HG03280 (cell line): Measurements from ENCODE around the gene PNPLA6.
A peak's percentile ranks its signal among the peaks of the same experiment; 100 is the strongest.

Source experiments
- ATAC-seq: cut with Tn5 transposase; IDR thresholded peaks from one replicate; pipeline ENCODE4 v1.9.1; 2021; ENCODE audit warnings: mild to moderate bottlenecking, moderate library complexity; ENCODE audit not compliant: unreplicated experiment

PNPLA6 gene

GRCh38 chr19:7535047-7535997, at the start of gene PNPLA6:
Gene PNPLA6, plus strand, starts transcription at chr19:7535717. Its CDS starts 72 bp downstream, at chr19:7535789.
- ATAC-seq: peak; percentile 78

DNA sequence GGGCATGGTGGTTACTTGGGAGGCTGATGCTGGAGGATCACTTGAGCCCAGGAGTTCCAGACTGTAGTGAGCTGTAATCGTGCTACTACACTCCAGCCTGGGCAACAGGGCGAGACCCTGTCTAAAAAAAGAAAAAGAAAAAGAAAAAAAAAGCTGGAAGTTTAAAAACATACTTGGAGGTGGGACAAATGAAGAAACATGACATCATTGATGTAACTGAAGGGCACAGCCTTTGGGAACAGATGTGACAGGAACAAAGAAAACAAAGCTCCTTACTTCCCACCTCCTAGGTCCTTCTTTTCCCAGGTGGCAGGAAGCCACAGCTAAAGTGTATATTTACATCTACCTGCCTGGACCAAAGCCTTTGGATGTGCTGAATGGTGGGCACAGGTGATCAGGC, 48.6 kb upstream of the PNPLA6 start:
- ATAC-seq: no peak

DNA sequence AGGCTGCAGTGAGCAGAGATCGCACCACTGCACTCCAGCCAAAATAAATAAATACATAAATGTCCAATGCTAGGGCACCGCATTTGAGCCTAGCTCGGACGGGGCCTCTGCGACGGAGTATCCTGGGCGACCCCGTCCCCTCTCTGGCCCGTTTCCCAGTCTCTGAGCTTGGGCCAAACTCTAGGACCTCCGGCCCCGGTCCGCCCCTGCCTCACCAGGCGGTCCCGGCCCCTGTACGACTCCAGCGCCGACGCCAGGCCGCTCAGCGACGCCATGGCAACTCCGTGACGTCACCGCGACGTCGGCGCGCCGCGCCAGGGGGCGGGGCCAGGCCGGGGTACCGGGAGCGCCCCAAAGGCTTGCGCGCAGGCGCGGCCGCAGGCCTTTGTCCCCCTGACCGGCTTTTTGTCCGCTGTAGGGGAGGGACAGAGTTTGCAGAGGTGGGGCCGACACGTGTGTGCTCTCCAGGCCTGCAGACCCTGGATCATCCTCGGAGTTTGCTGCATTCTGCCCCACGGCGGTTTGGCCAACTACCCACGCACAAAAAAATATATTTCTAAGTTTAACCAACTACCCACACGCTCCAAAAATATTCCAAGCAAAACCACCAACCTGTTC, 46.7 kb upstream of the PNPLA6 start, which contains the start of gene PEX11G:
PEX11G (minus strand) TSS at position 300 of the 618 bp plus-strand sequence; CDS start at position 275, 25 bp downstream.
- peak; percentile 91 for ATAC-seq

DNA sequence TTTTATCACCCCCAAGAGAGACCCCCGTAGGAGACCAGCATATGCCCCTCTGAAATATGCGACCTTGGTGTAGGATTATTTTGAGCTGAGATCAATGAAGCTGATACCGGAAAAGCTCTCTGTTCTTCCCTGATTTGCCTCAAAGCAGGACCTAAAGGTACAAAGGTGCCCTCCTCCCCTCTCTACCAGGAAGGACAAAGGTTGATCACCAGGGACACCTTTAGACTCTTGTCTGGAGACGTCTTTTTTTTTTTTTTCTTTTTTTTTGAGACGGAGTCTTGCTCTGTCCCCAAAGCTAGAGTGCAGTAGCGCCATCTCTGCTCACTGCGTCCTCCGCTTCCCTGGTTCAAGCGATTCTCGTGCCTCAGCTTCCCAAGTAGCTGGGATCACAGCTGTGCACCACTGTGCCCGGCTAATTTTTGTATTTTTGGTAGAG, 45.9 kb upstream of the PNPLA6 start:
- ATAC-seq: no peak

- no peak for ATAC-seq
These were observed 43.4 kb upstream of the PNPLA6 start for GRCh38 chr19:7492142-7492541.

GRCh38 chr19:7492558-7492957, 43.0 kb upstream of the PNPLA6 start:
- no peak for ATAC-seq

GRCh38 chr19:7494416-7495098, 41.0 kb upstream of the PNPLA6 start:
- ATAC-seq: no peak

GRCh38 chr19:7497292-7497691, 38.2 kb upstream of the PNPLA6 start:
- ATAC-seq: no peak

DNA sequence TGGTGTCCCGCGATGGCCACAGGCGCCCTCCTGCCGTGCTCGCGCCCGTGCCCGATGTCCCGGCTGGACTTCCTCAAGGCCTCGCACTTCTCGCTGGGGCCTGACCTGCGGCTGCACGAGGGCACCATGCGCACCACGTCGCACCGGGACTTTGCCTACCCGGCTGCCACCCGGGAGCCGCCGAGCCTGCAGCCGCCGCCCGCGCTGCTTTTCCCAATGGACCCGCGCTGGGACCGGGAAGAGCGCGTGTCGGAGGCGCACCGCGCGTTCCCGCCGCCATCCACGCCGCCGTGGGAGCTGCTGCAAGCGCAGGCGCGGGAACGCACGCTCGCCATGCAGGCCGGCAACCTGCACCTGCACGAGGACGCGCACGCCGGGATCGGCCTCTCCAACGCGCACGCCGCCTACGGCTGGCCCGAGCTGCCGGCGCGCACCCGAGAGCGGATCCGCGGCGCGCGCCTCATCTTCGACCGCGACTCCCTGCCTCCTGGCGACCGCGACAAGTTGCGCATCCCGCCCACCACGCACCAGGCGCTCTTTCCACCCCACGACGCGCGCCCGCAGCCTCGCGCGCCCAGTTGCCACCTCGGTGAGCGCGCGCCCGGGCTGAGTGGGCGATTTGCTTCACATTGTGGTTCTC, 34.6 kb upstream of the PNPLA6 start:
- no peak for ATAC-seq

- ATAC-seq: no peak
These were observed 33.0 kb upstream of the PNPLA6 start for GRCh38 chr19:7502552-7502951.

- no peak for ATAC-seq
These were observed 30.8 kb upstream of the PNPLA6 start for GRCh38 chr19:7504684-7505083.

- no peak for ATAC-seq
These were observed 30.2 kb upstream of the PNPLA6 start for GRCh38 chr19:7505288-7505681.

DNA sequence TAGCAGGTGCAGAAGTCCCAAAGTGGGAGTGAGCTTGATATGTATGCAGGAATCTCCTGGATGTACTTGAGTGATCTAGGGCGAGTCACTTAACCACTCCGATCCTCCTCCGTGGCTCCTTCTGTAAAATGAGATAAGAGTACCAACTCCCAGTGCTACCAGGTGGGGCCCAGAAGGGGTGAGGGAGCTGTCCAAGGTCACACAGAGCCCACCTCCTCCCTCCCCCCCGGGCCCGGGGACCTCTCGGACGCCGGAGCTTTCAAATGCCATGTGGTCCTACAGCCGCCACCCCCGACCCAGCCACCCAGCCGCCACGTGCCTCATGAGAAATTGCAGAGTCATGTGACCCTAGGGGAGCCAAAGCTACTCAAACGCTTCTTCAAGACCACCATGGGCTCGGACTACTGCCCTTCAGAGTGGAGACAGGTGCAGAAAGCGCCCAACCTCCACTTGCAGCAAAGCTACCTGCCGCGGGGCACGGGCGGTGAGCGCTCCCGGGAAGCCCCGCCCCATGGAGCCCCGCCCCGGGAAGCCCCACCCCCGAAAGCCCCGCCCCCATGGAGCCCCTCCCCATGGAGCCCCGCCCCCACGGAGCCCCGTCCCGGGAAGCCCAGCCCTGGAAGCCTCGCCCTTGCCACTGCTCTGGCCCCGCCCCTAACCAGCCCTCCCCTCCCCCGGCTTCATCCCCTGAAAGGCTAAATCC, 29.7 kb upstream of the PNPLA6 start:
- no peak for ATAC-seq

GRCh38 chr19:7506385-7507328, 28.9 kb upstream of the PNPLA6 start:
- ATAC-seq: no peak

- ATAC-seq: no peak
These were observed 27.6 kb upstream of the PNPLA6 start for GRCh38 chr19:7507884-7508283.

GRCh38 chr19:7509625-7510024, 25.9 kb upstream of the PNPLA6 start:
- ATAC-seq: no peak

DNA sequence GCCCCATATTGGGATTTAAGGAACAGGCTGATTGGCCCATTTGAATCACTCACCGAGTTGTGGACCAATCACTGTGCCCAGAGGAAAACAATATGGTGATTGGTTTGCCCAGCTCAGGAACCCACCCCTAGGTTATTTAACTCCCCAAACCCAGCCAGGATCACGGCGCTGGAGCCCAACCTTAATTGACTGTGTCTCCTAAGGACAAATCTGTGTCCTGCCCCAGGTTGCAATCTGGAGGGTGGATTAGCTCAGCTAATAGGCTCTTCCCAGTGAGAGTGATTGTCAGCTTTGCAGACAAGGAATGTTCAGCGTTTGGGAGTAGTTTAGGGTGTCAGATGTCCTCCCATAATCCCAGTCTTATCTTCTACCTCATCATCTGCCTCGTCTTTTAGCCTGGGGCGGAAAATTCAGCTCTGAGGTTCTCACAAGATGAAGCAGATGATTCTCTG, 23.1 kb upstream of the PNPLA6 start:
- ATAC-seq: no peak

DNA sequence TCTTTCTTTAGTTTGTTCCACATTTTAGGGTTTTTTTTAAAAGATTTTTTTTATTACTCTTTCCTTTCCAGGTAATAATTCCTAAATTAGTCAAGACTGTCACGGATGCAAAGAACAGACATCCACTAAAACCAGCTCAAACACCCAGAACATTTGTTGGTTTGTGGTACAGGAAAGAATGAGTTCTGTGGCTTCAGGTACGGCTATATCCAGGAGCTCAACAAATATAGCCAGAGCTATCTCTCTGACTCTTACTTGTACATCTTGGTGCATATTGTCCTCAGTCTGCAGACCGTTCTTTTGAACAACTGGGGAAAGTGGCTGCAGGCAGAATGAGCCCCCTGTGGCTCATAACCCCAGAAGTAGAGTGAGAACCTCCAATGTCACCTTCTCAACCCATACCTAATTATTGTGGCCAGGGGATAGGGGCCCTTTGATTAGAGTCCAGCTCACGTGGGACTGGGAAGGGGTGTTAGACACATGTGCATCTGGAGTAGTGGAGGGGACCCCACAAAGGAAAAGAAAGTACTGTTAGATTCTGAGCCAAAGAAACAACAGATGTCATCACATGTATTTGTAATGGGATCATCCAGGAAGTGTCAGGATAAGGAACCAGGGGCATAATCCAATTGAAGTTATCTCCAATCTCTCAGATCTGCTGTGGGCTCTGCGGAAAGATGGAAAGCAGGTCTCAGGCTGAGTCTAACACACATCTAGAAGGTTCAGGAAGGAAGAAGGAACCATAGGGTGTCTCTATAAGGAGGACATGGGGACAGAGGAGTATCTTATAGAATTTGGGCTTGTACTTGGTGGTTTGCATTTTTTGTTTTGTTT, 21.5 kb upstream of the PNPLA6 start:
- ATAC-seq: no peak
